Measurements from ENCODE around the gene DNAH7. TPM values are rescaled to one million over a fixed set of nuclear protein-coding genes. Genes with fewer than 3 reads are reported as not detected.

The DNAH7 gene
- total and polyA plus RNA-seq, 10 of the 15 experiments (the other 5 are each of a cell fraction or from before 2014, with no cell fraction given) = 0.05 to 0.61 (median 0.16) TPM

DNA sequence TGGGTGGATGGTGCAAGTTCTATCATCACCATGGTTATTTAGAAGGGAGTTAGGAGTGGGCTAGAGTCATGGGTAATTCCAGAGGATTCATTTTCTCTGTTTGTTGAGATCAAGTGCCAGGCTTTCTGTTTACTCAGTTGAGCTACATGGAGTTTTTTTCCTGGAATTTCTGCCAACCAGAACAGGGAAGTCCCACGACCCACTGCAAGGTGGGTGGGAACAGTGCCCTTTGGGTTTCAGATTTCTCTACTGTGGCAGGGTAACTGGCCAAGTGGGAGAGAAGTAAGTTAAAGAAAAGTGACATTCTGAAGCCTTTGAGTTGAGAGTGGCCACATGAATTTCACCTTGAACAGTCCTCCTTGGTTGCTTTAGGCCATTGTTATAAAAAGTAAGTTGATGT lies 272.8 kb downstream of the DNAH7 start (continued):
- TF ChIP-seq ZBTB40 (IDR thresholded peaks at IDR 0.05; ENCODE audit: borderline replicate concordance) (no peak), YY1 (IDR thresholded peaks at IDR 0.05; ENCODE audit: low read depth, low read length) (no peak), SP1 (IDR thresholded peaks at IDR 0.05; ENCODE audit: low read depth, low read length) (no peak), JUND (IDR thresholded peaks at IDR 0.05; ENCODE audit: low read depth, low read length) (no peak), BCL3 (IDR thresholded peaks at IDR 0.05; ENCODE audit: borderline replicate concordance, insufficient read depth, low read depth, low read length, poor library complexity, severe bottlenecking) (no peak), SRF (IDR thresholded peaks at IDR 0.05; ENCODE audit: low read depth in 2 of 2, low read length in 2 of 2) (no peak), RELB (IDR thresholded peaks at IDR 0.05; ENCODE audit: low read depth) (no peak), PAX5 (IDR thresholded peaks at IDR 0.05; ENCODE audit: borderline replicate concordance, low read depth, low read length) (no peak), CHD2 (IDR thresholded peaks at IDR 0.05; ENCODE audit: borderline replicate concordance, low read depth, low read length) (no peak)
